22Rv1 (cell line): ENCODE measurements around the gene NLN.
"Not testable (repeated sequence)": the region's sequence is repeated elsewhere in the genome, so short reads cannot be mapped to it uniquely, and the experiment has no call there.

Source experiments
- H3K27ac ChIP-seq: fragments of 450-650 bp; 2 replicates; pipeline ENCODE4 v1.5.1; 2017
- CTCF ChIP-seq: fragments of 450-650 bp; IDR thresholded peaks from 2 replicates; pipeline ENCODE4 v1.5.1; 2017; ENCODE audit warnings: mild to moderate bottlenecking
- ZFX ChIP-seq: fragments of 450-650 bp; IDR thresholded peaks from 2 replicates; pipeline ENCODE4 v1.6.1; 2017; ENCODE audit warnings: antibody characterized with exemption, borderline replicate concordance

Gene NLN

GRCh38 chr5:65721050-65721719 lies 820 bp upstream of the NLN start:
- 0 out of 2 replicates have a peak overlapping the region, but pooled peaks have one; percentile 79 for H3K27ac ChIP-seq
- TF ChIP-seq ZFX, result no peak
- TF ChIP-seq CTCF, result no peak

GRCh38 chr5:65722575-65723403 lies 784 bp downstream of the NLN start:
- TF ChIP-seq ZFX, result no peak
- TF ChIP-seq CTCF, result no peak
- H3K27ac ChIP-seq, result peak overlapping the region; percentile 79

- TF ChIP-seq ZFX (no peak), CTCF (no peak)
- no peak overlapping the region for H3K27ac ChIP-seq
Measured at GRCh38 chr5:65727491-65728156, 5.6 kb downstream of the NLN start.

- no peak for TF ChIP-seq CTCF
- no peak for TF ChIP-seq ZFX
- no peak overlapping the region for H3K27ac ChIP-seq
Measured at GRCh38 chr5:65728218-65728617, 6.2 kb downstream of the NLN start.

GRCh38 chr5:65730910-65731309 lies 8.9 kb downstream of the NLN start:
- no peak overlapping the region for H3K27ac ChIP-seq
- TF ChIP-seq CTCF (no peak), ZFX (no peak)

- H3K27ac ChIP-seq, result not testable (repeated sequence)
Measured at GRCh38 chr5:65732046-65732445, 10.0 kb downstream of the NLN start.

GRCh38 chr5:65734196-65734775 lies 12.3 kb downstream of the NLN start:
- not testable (repeated sequence) for H3K27ac ChIP-seq

- TF ChIP-seq CTCF, result no peak
- H3K27ac ChIP-seq, result no peak overlapping the region
Measured at GRCh38 chr5:65734921-65735320, 12.9 kb downstream of the NLN start.
